ENCODE measurements around the gene WDR4. TPM values are rescaled to one million over a fixed set of nuclear protein-coding genes. Genes with fewer than 3 reads are reported as not detected.

WDR4 gene
- total RNA-seq, 1 donor from 2014 or later: 15.7 TPM

DNA sequence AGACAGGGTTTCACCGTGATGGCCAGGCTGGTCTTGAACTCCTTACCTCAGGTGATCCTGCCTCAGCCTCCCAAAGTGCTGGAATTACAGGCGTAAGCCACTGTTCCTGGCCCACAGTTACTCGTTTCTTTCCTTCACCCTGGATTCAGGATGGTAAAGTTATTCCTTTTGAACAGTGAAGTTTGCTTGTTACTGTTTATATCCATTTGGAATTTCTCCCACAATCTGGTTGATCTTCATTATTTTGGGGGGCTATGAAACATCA, 43.0 kb downstream of the WDR4 start:
- peaks cover 5% of the 10 kb centered on the region for H3K27me3 Mint-ChIP-seq (ENCODE audit: unreplicated experiment)
- H3K27ac Mint-ChIP-seq (ENCODE audit: unreplicated experiment): no peak overlapping the region
- H3K9me3 Mint-ChIP-seq (ENCODE audit: unreplicated experiment): peaks cover 5% of the 10 kb centered on the region
- peaks cover 5% of the 10 kb centered on the region for H3K4me1 Mint-ChIP-seq (ENCODE audit: low read depth, unreplicated experiment)
- no peak overlapping the region for H3K4me3 Mint-ChIP-seq (ENCODE audit: unreplicated experiment)
- TF ChIP-seq, protein P1, sequence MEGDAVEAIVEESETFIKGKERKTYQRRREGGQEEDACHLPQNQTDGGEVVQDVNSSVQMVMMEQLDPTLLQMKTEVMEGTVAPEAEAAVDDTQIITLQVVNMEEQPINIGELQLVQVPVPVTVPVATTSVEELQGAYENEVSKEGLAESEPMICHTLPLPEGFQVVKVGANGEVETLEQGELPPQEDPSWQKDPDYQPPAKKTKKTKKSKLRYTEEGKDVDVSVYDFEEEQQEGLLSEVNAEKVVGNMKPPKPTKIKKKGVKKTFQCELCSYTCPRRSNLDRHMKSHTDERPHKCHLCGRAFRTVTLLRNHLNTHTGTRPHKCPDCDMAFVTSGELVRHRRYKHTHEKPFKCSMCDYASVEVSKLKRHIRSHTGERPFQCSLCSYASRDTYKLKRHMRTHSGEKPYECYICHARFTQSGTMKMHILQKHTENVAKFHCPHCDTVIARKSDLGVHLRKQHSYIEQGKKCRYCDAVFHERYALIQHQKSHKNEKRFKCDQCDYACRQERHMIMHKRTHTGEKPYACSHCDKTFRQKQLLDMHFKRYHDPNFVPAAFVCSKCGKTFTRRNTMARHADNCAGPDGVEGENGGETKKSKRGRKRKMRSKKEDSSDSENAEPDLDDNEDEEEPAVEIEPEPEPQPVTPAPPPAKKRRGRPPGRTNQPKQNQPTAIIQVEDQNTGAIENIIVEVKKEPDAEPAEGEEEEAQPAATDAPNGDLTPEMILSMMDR (IDR thresholded peaks at IDR 0.05; ENCODE audit: partially characterized antibody, unreplicated experiment): no peak
- no peaks in the 10 kb centered on the region for H3K36me3 Mint-ChIP-seq (ENCODE audit: unreplicated experiment)
- no peak for DNase-seq

DNA sequence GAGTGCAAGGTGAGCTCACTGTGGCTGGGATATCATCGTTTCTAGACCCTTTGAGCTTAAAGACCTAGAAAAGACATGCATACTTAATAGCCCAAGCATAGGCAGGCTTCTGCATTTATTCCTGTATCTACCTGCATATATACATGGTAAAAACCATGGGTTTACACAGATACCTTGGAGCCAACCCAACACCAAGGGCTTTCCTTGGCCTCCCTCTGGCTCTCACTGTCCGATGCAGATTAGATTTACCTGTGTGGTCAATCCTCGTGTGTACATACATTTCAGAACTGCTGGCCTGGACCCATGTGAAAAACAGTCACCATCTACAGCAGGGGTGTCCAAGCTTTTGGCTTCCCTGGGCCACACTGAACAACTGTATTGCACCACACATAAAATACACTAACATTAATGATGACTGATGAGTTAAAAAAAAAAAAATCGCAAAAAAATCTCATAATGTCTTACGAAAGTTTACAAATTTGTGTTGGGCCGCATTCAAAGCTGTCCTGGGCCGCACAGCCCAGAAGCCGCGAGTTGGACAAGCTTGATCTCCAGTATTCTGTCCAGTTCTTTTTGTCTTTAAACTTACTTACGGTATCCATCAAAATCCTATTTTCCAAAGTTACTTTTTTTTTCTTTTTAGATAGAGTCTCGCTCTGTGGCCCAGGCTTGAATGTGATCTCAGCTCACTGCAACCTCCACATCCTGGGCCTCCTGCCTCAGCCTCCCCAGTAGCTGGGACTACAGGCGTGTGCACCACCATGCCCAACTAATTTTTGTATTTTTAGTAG, 43.5 kb downstream of the WDR4 start:
- Mint-ChIP-seq H3K9me3 (ENCODE audit: unreplicated experiment) (peaks cover 5% of the 10 kb centered on the region), H3K36me3 (ENCODE audit: unreplicated experiment) (no peaks in the 10 kb centered on the region), H3K4me1 (ENCODE audit: low read depth, unreplicated experiment) (peaks cover 5% of the 10 kb centered on the region), H3K27me3 (ENCODE audit: unreplicated experiment) (peaks cover 5% of the 10 kb centered on the region), H3K27ac (ENCODE audit: unreplicated experiment) (no peak overlapping the region), H3K4me3 (ENCODE audit: unreplicated experiment) (no peak overlapping the region)
- TF ChIP-seq, protein P1 (IDR thresholded peaks at IDR 0.05; ENCODE audit: partially characterized antibody, unreplicated experiment): no peak
- no peak for DNase-seq

DNA sequence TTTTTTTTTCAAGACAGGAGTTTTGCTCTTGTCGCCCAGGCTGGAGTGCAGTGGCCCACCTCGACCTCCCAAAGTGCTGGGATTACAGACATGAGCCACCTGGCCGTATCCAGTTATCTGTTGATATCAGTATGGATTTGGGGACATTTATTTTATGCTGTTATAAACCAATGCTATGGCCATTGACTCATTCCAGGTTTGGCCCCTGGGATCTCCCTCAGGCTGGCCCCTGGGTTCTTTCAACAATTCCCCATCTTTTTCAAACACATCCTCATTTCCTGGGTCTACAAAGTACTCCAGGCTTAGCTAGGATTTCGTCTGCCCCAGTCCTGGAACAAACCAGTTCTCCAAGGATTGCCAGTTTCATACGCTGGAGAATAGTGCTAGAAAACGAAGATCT, 44.1 kb downstream of the WDR4 start:
- peaks cover 5% of the 10 kb centered on the region for H3K4me1 Mint-ChIP-seq (ENCODE audit: low read depth, unreplicated experiment)
- H3K27ac Mint-ChIP-seq (ENCODE audit: unreplicated experiment): no peak overlapping the region
- H3K4me3 Mint-ChIP-seq (ENCODE audit: unreplicated experiment): no peak overlapping the region
- peaks cover 5% of the 10 kb centered on the region for H3K27me3 Mint-ChIP-seq (ENCODE audit: unreplicated experiment)
- peaks cover 6% of the 10 kb centered on the region for H3K9me3 Mint-ChIP-seq (ENCODE audit: unreplicated experiment)
- DNase-seq: no peak
- no peaks in the 10 kb centered on the region for H3K36me3 Mint-ChIP-seq (ENCODE audit: unreplicated experiment)
- TF ChIP-seq, protein P1 (IDR thresholded peaks at IDR 0.05; ENCODE audit: partially characterized antibody, unreplicated experiment): no peak

DNA sequence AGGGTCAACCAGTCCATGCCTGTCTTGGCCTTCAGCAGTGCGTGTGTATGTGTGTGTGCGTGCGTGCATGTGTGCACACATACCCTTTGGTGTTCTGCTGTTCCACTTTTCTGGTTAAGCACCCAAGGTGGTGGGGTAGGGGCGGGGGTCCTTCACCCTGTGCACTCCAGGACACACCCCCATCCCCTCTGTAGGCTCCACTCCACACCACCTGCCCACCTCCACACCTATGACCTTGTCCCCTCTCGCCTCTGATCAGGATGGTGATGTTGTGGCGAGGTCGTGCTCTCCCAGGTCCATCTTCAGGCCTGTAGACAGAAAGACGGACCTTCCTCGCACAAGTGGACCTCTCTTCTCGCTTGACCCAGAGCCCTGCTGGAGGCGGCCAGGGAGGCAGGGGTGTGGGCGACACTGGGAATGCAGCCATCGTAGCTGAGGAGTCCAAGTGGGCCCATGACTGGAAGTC, 44.6 kb downstream of the WDR4 start:
- Mint-ChIP-seq H3K36me3 (ENCODE audit: unreplicated experiment) (no peaks in the 10 kb centered on the region), H3K4me3 (ENCODE audit: unreplicated experiment) (no peak overlapping the region), H3K27ac (ENCODE audit: unreplicated experiment) (no peak overlapping the region), H3K4me1 (ENCODE audit: low read depth, unreplicated experiment) (peaks cover 5% of the 10 kb centered on the region), H3K9me3 (ENCODE audit: unreplicated experiment) (peaks cover 6% of the 10 kb centered on the region), H3K27me3 (ENCODE audit: unreplicated experiment) (peaks cover 5% of the 10 kb centered on the region)
- TF ChIP-seq, protein P1 (IDR thresholded peaks at IDR 0.05; ENCODE audit: partially characterized antibody, unreplicated experiment): no peak
- DNase-seq: no peak

DNA sequence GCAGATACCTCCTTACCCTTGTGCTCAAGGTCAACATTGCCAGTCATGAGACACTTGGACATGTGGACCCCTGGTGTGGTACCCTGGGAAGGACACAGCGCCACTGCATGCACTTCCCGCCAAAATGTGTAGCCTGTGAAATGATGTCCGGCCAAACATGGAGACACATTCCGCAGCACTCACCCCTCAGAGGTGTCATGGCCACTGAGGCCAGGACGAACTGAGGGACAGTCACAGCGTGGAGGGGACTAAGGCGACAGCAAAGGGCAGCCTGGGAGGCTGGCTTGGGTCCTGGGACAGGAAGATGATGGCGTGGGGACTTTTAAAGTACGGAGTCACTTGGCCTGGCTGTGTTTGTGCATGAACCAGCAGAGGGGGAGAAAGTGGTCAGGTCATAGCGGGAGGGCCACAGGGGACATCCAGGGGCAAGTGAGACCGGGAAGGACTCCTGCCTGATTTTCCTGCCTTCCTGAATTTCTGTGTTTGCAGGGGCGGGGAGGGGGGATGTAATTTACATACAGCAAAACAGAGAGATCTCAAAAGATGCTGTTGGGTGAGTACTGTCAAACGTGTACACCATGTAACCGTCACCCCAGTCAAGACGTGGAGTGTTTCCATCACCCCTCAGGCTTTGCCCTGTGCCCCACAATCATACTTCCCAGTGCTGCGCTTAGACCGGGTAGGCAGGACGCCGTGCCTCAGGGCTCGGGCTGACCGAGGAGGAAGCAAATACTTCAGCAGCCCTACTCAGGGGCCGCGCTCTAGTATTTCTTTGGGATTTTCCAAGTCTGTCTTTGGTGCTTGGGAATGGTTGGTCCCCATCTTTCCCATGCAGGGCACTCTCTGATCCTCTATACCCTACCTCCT, 45.2 kb downstream of the WDR4 start:
- Mint-ChIP-seq H3K36me3 (ENCODE audit: unreplicated experiment) (peaks cover 4% of the 10 kb centered on the region), H3K4me1 (ENCODE audit: low read depth, unreplicated experiment) (peaks cover 5% of the 10 kb centered on the region), H3K9me3 (ENCODE audit: unreplicated experiment) (peaks cover 8% of the 10 kb centered on the region), H3K4me3 (ENCODE audit: unreplicated experiment) (no peak overlapping the region), H3K27me3 (ENCODE audit: unreplicated experiment) (peaks cover 5% of the 10 kb centered on the region), H3K27ac (ENCODE audit: unreplicated experiment) (no peak overlapping the region)
- no peak for DNase-seq
- TF ChIP-seq, protein P1 (IDR thresholded peaks at IDR 0.05; ENCODE audit: partially characterized antibody, unreplicated experiment): no peak
